ENCODE results near the gene CNNM3.
A peak's percentile ranks its signal among the peaks of the same experiment; 100 is the strongest.

The CNNM3 gene

GRCh38 chr2:96866986-96867755 is 51.1 kb downstream of the CNNM3 start:
- DNase-seq: no peak

DNA sequence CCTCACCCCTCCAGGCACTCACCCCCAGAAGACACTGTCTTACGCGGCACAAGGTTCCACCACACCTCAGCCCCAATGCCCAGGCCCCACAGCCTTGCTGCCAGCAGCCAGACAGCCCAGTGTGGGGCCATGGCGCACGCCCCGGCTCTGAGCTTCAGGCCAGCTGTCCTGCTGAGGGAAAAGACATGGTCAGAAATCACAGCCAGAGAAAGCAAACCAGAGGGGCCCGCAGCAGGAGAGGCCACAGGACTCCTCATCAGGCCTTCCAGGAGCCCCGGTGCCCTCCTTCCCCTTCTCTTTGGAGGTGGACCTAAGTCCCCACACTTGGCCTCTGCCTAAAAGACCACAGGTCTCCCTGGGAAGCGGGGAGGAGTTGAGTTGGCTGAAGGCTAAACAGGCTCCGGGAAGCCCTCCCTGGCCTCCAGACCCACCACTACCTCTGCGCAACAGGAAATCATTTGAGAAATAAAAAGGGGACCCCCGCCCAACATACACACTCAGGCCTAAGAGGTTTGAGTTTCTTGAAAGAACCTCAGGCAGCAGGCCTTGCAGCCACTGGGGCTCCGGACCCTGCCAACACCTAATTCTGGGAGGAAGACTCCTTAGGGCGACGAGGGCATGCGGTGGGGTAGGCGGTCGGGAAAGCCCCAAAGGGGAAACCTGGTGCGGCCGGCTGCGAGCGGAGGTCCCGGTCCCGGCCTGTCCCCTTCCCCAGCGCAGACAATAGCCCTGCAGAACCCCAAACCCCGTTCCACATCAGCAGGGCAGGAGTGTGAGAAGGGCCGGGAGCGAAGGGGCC is 51.9 kb downstream of the CNNM3 start:
- no peak for DNase-seq

- DNase-seq: peak; percentile 61
Measured at GRCh38 chr2:96868555-96869280, 52.6 kb downstream of the CNNM3 start.

DNA sequence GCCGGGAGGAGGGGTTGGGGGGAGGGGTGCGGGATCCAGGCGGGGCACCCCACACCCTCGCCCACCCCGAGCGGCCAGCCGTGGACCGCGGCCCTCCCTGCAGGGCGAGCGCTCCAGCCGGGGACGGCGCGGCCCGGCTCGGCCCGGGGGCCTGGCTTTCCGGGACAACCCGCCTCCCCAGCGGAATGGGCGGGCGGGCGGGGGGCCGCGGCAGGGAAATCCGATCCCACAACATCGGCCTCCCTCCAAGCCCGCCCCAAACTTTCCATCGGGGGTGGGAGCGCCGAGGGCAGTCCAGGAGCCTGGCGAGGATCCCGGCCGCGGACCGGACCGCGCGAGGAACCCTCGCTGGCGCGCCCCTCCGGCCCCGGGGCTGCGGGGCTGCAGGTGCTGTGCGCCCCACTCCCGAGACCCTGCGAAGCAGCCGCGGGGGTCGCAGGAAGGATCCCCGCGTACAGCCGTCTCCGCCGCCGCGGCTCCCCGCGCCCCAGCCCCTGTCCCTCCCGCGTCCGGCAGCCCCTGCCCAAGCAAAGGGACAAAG is 53.3 kb downstream of the CNNM3 start:
- no peak for DNase-seq

DNA sequence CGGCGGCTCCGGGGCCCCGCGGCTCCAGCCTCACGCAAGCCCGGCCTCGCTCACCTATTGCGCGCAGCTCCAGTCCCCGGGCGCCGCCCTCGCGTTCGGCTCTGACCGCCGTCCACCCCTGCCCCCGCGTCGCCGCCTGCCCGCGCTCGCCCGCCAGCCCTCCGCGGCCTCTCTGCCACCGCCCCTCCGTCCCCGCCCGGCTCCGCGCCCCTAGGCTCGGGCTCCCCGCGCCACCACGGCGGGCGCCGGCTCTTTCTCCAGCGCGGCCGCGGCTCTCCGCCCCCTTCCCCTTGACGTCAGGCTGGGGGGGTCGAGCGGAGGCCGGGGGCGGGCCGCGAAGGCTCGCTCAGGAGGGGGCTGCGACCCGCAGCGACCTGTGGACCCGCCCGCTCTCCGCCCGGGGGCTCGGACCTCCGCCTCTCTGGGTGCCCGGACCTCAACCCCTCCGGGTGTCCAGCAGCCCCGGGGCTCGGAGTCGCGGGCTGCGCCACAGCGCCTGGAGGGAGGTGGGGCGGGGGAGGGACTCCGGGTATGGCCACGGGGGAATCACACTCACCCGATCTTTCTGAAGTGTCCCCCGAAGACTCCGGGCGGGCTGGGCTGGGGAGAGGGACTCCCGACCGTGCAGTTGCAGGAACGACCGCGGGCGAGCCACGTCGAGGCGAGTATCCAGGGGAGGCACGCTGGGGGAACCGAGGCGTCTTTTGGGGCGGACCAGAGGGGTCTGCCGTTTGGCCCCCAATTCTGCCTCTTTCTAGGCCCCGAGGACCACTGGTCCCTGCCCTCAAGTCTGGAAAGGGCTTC is 54.0 kb downstream of the CNNM3 start, which contains the start of gene SEMA4C:
SEMA4C (minus strand) TSS at position 259 of the 804 bp plus-strand sequence. CDS start 2,194 bp downstream, outside the sequence.
- DNase-seq: peak; percentile 28

DNA sequence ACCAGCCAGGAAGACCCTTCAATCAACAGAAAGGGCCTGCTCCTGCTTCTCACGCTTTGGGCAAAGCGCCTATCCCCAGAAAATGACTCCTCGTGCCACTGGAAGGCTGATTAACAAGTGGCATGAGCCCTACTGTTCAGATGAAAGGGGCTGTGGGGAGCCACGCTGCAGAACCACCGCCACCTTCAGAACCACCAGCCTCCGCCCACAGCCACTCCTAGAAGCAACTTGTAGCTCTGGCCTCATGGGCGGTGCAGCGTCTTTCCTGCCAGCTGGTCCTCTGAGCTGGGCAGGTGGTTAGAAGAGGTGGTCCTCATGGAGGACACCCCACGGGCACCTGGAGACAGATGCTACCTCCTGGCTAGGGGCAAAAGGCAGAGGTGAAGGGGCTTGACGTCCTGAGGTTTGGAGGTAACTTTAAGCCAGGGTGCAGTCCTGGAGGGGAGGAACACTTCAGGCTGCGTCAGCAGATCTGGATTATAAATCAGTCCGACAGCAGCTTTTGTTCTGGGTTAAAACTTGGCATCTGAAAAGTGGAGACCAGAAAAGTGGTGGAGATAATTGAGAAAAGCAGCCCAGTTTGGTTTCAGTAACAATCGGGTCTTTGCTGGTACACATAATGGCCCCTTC is 54.7 kb downstream of the CNNM3 start:
- DNase-seq: peak; percentile 58

- no peak for DNase-seq
Measured at GRCh38 chr2:96872591-96873349, 56.7 kb downstream of the CNNM3 start.

DNA sequence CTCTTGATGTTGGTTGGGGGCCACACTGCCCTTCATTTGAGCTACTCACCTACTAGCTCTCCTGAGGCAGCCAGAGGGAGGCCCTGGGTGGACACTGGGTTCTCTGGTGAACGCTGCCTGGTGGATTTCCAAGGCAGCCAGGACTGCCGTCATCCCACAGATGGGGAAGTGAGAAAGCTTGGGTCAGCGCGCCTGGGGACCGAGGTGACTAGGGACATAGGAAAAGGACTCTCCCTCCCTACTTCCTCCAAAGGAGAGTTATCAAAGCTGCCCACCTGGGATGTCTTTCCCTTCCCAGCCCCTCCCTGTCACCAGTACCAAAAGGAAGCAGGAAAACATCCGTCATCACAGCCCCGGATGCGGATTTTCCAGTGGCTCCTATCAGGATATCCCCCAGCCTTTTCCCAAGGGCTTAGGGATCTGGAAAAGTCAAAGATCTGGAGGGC is 57.6 kb downstream of the CNNM3 start:
- DNase-seq: peak; percentile 42

GRCh38 chr2:96874198-96874831 is 58.2 kb downstream of the CNNM3 start:
- DNase-seq: peak; percentile 26

DNA sequence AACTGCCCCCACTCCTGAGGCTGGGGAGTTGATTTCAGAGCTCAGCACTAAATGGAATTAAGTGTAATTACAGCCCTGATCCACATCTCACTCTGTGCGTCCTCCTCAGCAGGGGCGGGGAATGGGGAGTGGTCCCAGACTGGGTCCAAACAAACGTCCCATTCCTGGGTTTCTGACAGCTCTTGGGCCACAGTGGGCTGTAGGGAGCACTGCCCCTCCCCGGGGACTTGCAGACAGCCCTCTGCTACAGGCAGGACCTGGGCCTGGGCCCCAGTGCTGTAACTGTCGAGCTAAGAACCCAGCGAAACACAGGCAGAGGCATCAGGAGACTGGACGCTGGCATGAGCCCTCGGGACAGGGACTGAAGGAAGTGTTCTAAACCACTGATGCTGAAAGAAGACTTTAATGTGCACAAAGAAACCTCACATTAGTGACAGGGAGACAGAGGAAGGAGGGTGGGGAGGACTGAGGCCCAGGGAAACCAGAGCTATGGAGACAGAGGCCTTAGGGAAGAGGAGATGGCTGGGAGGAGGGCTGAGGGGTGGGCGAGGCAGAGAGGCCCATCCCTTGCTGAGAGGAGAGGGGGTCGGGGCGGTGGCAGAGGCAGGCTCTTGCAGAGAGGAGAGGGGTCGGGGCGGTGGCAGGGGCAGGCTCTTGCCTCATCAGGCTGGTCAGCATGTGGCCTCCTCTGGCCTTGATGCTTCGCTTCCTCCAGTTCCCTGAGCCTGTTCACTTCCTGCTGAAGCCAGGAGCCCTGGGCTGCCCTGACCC is 59.6 kb downstream of the CNNM3 start:
- no peak for DNase-seq

GRCh38 chr2:96876269-96877041 is 60.4 kb downstream of the CNNM3 start:
- DNase-seq: no peak

- no peak for DNase-seq
Measured at GRCh38 chr2:96877042-96877451, 61.0 kb downstream of the CNNM3 start.

GRCh38 chr2:96877631-96878092 is 61.6 kb downstream of the CNNM3 start:
- DNase-seq: no peak

- no peak for DNase-seq
Measured at GRCh38 chr2:96878171-96878570, 62.1 kb downstream of the CNNM3 start.

GRCh38 chr2:96878796-96879544 is 62.9 kb downstream of the CNNM3 start:
- DNase-seq: no peak

GRCh38 chr2:96879545-96880040 is 63.5 kb downstream of the CNNM3 start:
- DNase-seq: no peak

DNA sequence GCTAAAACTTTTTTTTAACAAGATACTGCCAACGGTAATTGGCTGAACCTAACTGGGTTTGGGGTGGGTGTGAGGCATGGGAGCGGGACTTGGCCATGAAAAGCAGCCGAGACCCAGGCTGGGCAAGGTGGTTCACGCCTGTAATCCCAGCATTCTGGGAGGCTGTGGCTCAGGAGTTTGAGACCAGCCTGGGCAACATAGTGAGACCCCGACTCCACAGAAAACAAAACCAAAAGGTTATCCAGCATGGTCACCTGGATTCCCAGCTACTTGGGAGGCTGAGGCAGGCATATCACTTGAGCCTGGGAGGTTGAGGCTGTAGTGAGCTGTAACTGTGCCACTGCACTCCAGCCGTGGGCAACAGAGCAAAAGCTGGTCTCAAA is 64.8 kb downstream of the CNNM3 start:
- no peak for DNase-seq

Measured in CD4-positive, alpha-beta T cell treated with Interferon gamma for 1 hour (primary cell).